Diencephalon (tissue), 1 donor: ENCODE data around the gene FBXO15. TPM values are rescaled to one million over a fixed set of nuclear protein-coding genes. Genes with fewer than 3 reads are reported as not detected.

ENCODE experiments used
- total RNA-seq: library from RNA; depleted of rRNA; stranded (reverse); fragments of >200 nt; gene quantifications from one replicate; pipeline ENCODE4 v1.2.3, GENCODE V29; 2014

Gene FBXO15, protein sequence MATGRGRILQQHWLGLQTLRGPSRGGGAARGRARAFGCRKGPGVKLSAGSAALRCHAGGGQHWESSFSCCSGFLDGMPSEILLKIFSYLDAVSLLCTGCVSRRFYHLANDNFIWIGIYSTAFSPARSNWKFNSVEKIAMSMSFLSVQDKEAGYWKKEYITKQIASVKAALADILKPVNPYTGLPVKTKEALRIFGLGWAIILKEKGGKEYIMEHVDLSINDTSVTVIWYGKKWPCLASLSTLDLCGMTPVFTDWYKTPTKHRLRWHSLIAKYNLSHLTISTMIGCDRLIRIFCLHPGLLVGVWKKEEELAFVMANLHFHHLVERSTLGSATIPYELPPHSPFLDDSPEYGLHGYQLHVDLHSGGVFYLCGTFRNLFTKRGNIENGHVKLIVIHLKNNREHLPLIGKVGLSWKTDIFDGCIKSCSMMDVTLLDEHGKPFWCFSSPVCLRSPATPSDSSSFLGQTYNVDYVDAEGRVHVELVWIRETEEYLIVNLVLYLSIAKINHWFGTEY
- 7.2 TPM for total RNA-seq

DNA sequence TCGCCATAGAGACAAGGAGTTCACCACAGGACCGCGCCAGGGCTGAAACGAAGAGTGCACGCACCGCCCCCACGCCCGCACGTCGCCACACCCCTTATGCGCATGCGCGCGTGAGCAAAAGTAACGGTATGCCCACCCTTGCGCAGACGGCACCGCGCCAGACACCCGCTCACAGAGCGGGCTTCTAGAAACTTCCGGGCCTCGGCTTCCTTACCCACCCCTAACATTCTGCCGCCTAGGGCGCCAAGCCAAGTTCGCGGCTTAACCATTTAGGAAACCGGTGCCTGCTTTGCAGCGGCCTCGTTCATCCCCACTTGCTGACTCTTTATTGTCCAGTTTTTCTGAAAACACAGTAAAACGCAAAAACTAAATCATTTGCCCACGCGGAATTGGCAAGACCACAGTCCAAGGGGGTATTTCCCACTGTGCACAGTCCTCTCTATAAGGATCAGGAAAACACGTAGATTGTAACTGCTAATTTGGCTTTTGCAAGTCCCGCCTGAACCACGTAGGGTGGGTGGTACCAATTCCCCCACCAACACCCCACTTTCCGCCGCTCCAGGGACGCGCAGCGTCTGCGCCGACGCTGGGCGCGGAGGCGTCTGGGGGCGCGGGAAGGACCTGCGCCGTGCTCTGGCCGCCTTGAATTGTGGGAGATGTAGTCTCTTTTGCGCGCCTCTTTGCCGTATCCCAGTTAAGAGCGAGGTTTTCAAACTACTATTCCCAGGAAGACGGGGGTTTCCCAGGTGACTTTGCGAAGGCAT, at the start of gene FBXO15, which contains the start of gene TIMM21:
FBXO15 (minus strand) TSS at position 56 of the 764 bp plus-strand sequence; CDS start at position 7, 49 bp downstream.
TIMM21 (plus strand) TSS at position 745 of the 764 bp plus-strand sequence. CDS start 286 bp downstream, outside the sequence.

Other genes starting within 250 kb of the FBXO15 start
- 31.8 TPM for gene TIMM21, start 689 bp upstream of the FBXO15 start, total RNA-seq
- gene CYB5A, start 144.1 kb upstream of the FBXO15 start, total RNA-seq = 23.5 TPM
- gene C18orf63, start 168.0 kb upstream of the FBXO15 start, total RNA-seq = not detected